ENCODE data around the gene TBCA.

TBCA gene, protein sequence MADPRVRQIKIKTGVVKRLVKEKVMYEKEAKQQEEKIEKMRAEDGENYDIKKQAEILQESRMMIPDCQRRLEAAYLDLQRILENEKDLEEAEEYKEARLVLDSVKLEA

DNA sequence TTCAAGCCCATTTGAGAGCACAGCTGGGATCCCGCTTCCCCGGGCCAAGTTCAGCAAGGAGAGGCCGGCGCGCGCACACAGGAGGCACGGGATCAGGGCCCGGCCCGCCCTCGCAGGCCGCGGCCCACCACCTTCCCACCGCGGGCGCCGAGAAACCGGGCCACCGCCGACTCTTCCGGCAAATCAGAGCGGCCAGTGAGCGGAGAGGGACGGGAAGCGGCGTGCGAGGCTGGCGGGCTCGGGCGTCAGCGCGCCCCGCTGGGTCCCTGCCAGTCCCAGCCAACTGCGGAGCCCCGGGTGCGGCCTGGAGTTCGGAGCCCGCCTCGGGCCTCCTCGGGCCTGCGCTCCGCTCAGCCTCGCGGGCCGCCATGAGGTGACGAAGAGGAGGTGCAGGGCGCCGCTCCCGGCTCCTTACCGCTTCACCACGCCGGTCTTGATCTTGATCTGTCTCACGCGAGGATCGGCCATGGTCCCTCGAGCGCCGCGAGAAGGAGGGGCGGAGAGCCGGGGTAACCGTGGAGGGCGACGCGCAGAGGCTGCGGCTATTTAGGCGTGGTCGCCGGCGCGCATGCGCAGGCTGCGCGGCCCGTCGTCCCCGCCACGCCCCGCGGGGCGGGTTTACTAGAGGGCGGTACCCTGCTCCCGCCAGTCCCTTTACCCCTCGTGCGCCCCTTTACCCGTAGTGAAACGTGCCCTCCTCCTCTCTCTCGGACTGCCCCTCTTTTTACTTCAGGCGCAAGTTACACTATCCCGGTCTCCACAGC, at the start of gene TBCA:
TSS of gene TBCA (minus strand) at position 550 of the 764 bp plus-strand sequence. CDS start at position 468, 82 bp downstream.
- peaks cover 22% of the 10 kb centered on the region for H3K4me1 ChIP-seq (ENCODE audit: control insufficient read depth, insufficient read depth, low read length)
- H3K4me3 ChIP-seq (ENCODE audit: low read depth, low read length) = peak within 1 kb of the TSS; percentile 83
- H3K9me3 ChIP-seq (ENCODE audit: control insufficient read depth, insufficient read depth, low read length) = no peaks in the 10 kb centered on the region

GRCh38 chr5:77824981-77825380, 48.8 kb upstream of the TBCA start:
- Histone ChIP-seq H3K27me3 (ENCODE audit: control insufficient read depth, insufficient read depth, low read length) (no peaks in the 10 kb centered on the region), H3K36me3 (ENCODE audit: control insufficient read depth, insufficient read depth, low read length) (no peaks in the 10 kb centered on the region), H3K4me1 (ENCODE audit: control insufficient read depth, insufficient read depth, low read length) (peaks cover 2% of the 10 kb centered on the region)

More for the DNA sequence above, at the start of gene TBCA:
- H3K27me3 ChIP-seq (ENCODE audit: control insufficient read depth, insufficient read depth, low read length) = peaks cover 6% of the 10 kb centered on the region
- peak within 1 kb of the TSS; percentile 89 for H3K9ac ChIP-seq (ENCODE audit: low read depth, low read length)
- H3K36me3 ChIP-seq (ENCODE audit: control insufficient read depth, insufficient read depth, low read length) = no peaks in the 10 kb centered on the region

DNA sequence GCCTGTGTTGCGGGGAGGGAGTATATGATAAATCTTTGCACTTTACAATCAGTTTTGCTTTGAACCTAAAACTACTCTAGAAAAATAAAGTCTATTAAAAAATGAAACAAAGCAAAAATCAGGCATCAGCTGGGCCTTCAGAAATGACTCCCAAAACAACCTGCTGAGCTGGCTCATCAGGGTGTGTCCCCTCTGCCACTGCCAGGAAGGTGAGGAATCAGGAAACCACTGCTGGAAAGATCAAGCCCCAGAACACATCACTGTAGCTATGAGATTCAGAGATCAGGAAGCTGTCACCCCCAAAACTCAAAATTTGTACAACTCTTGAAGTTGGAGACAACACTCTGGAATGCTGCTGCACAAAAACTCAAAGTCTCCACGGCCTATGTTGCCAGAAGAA, 40.5 kb upstream of the TBCA start:
- Histone ChIP-seq H3K9ac (ENCODE audit: low read depth, low read length) (no peak overlapping the region), H3K4me3 (ENCODE audit: low read depth, low read length) (no peak overlapping the region), H3K4me1 (ENCODE audit: control insufficient read depth, insufficient read depth, low read length) (no peaks in the 10 kb centered on the region), H3K9me3 (ENCODE audit: control insufficient read depth, insufficient read depth, low read length) (no peaks in the 10 kb centered on the region), H3K36me3 (ENCODE audit: control insufficient read depth, insufficient read depth, low read length) (no peaks in the 10 kb centered on the region), H3K27me3 (ENCODE audit: control insufficient read depth, insufficient read depth, low read length) (no peaks in the 10 kb centered on the region)

More at GRCh38 chr5:77824981-77825380, 48.8 kb upstream of the TBCA start:
- no peak overlapping the region for H3K9ac ChIP-seq (ENCODE audit: low read depth, low read length)
- H3K4me3 ChIP-seq (ENCODE audit: low read depth, low read length) = no peak overlapping the region
- H3K9me3 ChIP-seq (ENCODE audit: control insufficient read depth, insufficient read depth, low read length) = no peaks in the 10 kb centered on the region

GRCh38 chr5:77812926-77813589, 36.9 kb upstream of the TBCA start:
- Histone ChIP-seq H3K9me3 (ENCODE audit: control insufficient read depth, insufficient read depth, low read length) (no peaks in the 10 kb centered on the region), H3K27me3 (ENCODE audit: control insufficient read depth, insufficient read depth, low read length) (no peaks in the 10 kb centered on the region), H3K36me3 (ENCODE audit: control insufficient read depth, insufficient read depth, low read length) (no peaks in the 10 kb centered on the region), H3K4me1 (ENCODE audit: control insufficient read depth, insufficient read depth, low read length) (no peaks in the 10 kb centered on the region), H3K9ac (ENCODE audit: low read depth, low read length) (no peak overlapping the region), H3K4me3 (ENCODE audit: low read depth, low read length) (no peak overlapping the region)

DNA sequence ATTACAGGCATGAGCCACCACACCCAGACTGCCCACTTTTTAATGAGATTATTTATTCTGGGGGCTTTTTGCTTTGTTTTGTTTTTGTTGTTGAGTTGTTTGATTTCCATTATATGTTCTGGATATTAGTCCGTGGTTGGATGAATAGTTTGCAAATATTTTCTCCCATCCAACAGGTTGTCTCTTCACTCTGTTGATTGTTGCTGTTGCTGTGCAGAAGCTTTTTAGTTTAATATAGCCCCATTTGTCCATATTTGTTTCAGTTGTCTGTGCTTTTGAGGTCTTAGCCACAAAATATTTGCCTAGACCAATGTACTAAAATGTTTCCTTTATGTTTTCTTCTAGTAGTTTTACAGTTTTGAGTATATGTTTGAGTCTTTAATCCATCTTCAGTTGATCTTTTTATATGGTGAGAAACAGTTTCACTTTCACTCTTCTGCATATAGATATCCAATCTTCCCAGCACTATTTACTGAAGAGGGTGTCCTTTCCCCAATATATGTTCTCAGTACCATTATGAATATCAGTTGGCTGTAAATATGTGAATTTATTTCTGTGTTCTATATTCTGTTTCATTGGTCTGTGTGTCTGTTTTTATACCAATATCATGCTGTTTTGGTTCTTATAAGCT, 30.2 kb upstream of the TBCA start:
- Histone ChIP-seq H3K9me3 (ENCODE audit: control insufficient read depth, insufficient read depth, low read length) (no peaks in the 10 kb centered on the region), H3K4me1 (ENCODE audit: control insufficient read depth, insufficient read depth, low read length) (no peaks in the 10 kb centered on the region), H3K4me3 (ENCODE audit: low read depth, low read length) (no peak overlapping the region), H3K36me3 (ENCODE audit: control insufficient read depth, insufficient read depth, low read length) (no peaks in the 10 kb centered on the region), H3K9ac (ENCODE audit: low read depth, low read length) (no peak overlapping the region), H3K27me3 (ENCODE audit: control insufficient read depth, insufficient read depth, low read length) (no peaks in the 10 kb centered on the region)

DNA sequence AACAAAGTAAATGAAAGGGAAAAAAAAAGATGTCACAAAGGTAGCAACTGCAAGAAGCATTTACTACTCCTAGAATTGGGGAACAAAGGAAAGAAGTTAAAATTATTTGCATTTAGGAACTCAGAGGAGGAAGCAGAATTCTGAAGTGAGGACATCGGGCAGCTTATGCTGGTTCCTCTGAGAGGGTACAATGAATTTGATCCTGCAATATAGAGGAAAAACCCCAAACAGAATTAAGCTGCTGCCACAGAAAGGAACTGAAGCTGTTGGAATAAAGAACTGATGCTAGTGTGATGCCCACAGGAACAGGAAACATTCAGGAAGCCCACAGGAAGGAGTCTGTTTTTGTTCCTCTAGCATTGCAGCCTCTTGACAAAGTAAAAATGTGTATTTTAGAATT, 22.3 kb upstream of the TBCA start:
- no peak overlapping the region for H3K4me3 ChIP-seq (ENCODE audit: low read depth, low read length)
- H3K4me1 ChIP-seq (ENCODE audit: control insufficient read depth, insufficient read depth, low read length) = no peaks in the 10 kb centered on the region
- H3K36me3 ChIP-seq (ENCODE audit: control insufficient read depth, insufficient read depth, low read length) = no peaks in the 10 kb centered on the region
- no peaks in the 10 kb centered on the region for H3K27me3 ChIP-seq (ENCODE audit: control insufficient read depth, insufficient read depth, low read length)
- no peak overlapping the region for H3K9ac ChIP-seq (ENCODE audit: low read depth, low read length)
- H3K9me3 ChIP-seq (ENCODE audit: control insufficient read depth, insufficient read depth, low read length) = no peaks in the 10 kb centered on the region

- H3K27me3 ChIP-seq (ENCODE audit: control insufficient read depth, insufficient read depth, low read length) = no peaks in the 10 kb centered on the region
- no peaks in the 10 kb centered on the region for H3K4me1 ChIP-seq (ENCODE audit: control insufficient read depth, insufficient read depth, low read length)
- no peaks in the 10 kb centered on the region for H3K9me3 ChIP-seq (ENCODE audit: control insufficient read depth, insufficient read depth, low read length)
- no peak overlapping the region for H3K4me3 ChIP-seq (ENCODE audit: low read depth, low read length)
- H3K36me3 ChIP-seq (ENCODE audit: control insufficient read depth, insufficient read depth, low read length) = no peaks in the 10 kb centered on the region
- no peak overlapping the region for H3K9ac ChIP-seq (ENCODE audit: low read depth, low read length)
These were observed 21.0 kb upstream of the TBCA start for GRCh38 chr5:77797136-77797535.

GRCh38 chr5:77795846-77796245, 19.7 kb upstream of the TBCA start:
- no peaks in the 10 kb centered on the region for H3K36me3 ChIP-seq (ENCODE audit: control insufficient read depth, insufficient read depth, low read length)

DNA sequence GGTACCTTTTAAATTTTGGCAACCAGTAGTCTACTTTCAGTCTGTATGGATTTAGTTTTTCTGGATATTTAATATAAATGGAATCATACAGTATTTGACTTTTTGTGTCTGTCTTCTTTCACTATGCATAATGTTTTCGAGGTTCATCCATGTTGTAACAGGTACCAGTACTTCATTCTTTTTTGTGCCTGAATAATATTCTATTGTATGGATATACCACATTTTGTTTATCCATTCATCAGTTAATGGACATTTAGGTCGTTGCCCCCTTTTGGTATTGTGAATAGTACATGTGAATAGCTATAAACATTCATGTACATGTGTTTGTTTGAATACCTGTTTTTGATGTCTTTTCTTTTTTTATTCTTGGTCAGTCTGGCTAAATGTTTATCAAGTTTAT, 19.1 kb upstream of the TBCA start:
- Histone ChIP-seq H3K9me3 (ENCODE audit: control insufficient read depth, insufficient read depth, low read length) (no peaks in the 10 kb centered on the region), H3K27me3 (ENCODE audit: control insufficient read depth, insufficient read depth, low read length) (no peaks in the 10 kb centered on the region), H3K4me1 (ENCODE audit: control insufficient read depth, insufficient read depth, low read length) (no peaks in the 10 kb centered on the region), H3K4me3 (ENCODE audit: low read depth, low read length) (no peak overlapping the region), H3K9ac (ENCODE audit: low read depth, low read length) (no peak overlapping the region), H3K36me3 (ENCODE audit: control insufficient read depth, insufficient read depth, low read length) (no peaks in the 10 kb centered on the region)

More at GRCh38 chr5:77795846-77796245, 19.7 kb upstream of the TBCA start:
- Histone ChIP-seq H3K4me1 (ENCODE audit: control insufficient read depth, insufficient read depth, low read length) (no peaks in the 10 kb centered on the region), H3K4me3 (ENCODE audit: low read depth, low read length) (no peak overlapping the region), H3K9me3 (ENCODE audit: control insufficient read depth, insufficient read depth, low read length) (no peaks in the 10 kb centered on the region), H3K9ac (ENCODE audit: low read depth, low read length) (no peak overlapping the region), H3K27me3 (ENCODE audit: control insufficient read depth, insufficient read depth, low read length) (no peaks in the 10 kb centered on the region)

- Histone ChIP-seq H3K36me3 (ENCODE audit: control insufficient read depth, insufficient read depth, low read length) (no peaks in the 10 kb centered on the region), H3K4me1 (ENCODE audit: control insufficient read depth, insufficient read depth, low read length) (no peaks in the 10 kb centered on the region), H3K27me3 (ENCODE audit: control insufficient read depth, insufficient read depth, low read length) (no peaks in the 10 kb centered on the region), H3K9me3 (ENCODE audit: control insufficient read depth, insufficient read depth, low read length) (no peaks in the 10 kb centered on the region), H3K4me3 (ENCODE audit: low read depth, low read length) (no peak overlapping the region), H3K9ac (ENCODE audit: low read depth, low read length) (no peak overlapping the region)
These were observed 15.8 kb upstream of the TBCA start for GRCh38 chr5:77791926-77792325.

DNA sequence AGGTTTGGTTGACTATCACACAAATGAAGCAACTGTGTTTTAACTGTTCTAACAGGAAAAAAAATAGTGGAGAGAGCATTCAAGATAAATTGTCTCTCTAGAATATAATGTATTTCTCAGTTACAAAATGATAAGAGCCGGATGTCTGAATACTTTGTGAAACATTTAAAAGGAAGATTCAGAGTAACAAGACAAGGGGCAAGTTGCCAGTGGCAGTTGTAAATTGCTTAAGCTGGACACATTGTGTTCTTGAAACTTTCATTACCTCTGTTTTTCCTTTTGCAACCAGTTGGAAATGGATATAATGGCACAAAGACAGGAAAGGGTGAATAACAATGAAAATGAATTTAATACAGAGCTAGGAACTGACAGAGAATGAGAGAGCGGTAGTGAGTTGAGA, 15.2 kb upstream of the TBCA start:
- no peak overlapping the region for H3K9ac ChIP-seq (ENCODE audit: low read depth, low read length)
- H3K4me1 ChIP-seq (ENCODE audit: control insufficient read depth, insufficient read depth, low read length) = no peaks in the 10 kb centered on the region
- H3K27me3 ChIP-seq (ENCODE audit: control insufficient read depth, insufficient read depth, low read length) = no peaks in the 10 kb centered on the region
- H3K4me3 ChIP-seq (ENCODE audit: low read depth, low read length) = no peak overlapping the region
- no peaks in the 10 kb centered on the region for H3K9me3 ChIP-seq (ENCODE audit: control insufficient read depth, insufficient read depth, low read length)
- H3K36me3 ChIP-seq (ENCODE audit: control insufficient read depth, insufficient read depth, low read length) = no peaks in the 10 kb centered on the region

Data from iPS-15b (cell line).